ENCODE measurements around the gene HOXB1.

The HOXB1 gene

DNA sequence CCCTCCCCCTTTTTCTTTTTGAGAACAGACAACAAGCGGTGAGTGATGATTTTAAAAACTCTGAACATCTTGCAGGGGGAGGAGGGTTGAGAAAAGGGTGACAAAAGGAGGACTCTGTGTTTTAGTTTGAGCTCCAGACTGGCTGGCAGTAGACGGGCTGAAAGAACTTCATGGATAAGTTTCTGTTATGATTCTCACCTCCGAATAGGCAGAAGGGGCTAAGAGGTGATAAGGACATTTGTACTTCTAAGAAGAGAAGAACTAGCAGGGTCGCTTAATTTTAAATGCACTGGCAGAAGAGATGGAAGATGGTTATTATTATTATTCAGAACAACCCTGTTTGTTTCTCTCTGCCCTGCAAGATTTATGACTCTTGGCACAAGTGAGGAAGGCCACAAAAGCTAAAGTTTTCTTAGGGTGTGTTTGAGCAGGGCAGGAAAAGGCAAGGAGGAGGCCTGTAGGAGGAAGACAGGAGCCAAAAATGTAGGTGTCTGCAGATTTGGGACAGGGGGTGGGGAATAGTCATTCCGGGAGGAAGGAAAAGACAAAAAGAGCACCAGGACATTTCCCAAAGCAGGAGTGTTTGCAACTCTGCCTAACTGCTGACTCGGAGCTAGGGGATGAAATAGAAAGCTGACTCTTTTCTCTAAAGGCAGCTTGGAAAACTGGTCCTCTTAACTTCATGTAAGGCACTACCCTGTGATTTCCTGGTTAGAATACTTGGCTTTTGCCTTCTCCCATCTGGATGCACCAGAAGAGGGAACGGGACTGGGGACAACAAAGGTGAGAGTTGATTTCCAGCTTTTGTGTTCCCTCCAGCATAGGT is 26.0 kb upstream of the HOXB1 start:
- Mint-ChIP-seq H3K27ac (peak overlapping the region; percentile 97 to 100 (median 99)), H3K36me3 (ENCODE audit: low read depth) (peaks cover 16% of the 10 kb centered on the region), H3K27me3 (ENCODE audit: low read depth) (peaks cover 22% of the 10 kb centered on the region), H3K4me3 (peak overlapping the region; percentile 61 to 75 (median 67)), H3K9me3 (no peaks in the 10 kb centered on the region), H3K4me1 (peaks cover 88% of the 10 kb centered on the region)
- TF ChIP-seq, protein P1, sequence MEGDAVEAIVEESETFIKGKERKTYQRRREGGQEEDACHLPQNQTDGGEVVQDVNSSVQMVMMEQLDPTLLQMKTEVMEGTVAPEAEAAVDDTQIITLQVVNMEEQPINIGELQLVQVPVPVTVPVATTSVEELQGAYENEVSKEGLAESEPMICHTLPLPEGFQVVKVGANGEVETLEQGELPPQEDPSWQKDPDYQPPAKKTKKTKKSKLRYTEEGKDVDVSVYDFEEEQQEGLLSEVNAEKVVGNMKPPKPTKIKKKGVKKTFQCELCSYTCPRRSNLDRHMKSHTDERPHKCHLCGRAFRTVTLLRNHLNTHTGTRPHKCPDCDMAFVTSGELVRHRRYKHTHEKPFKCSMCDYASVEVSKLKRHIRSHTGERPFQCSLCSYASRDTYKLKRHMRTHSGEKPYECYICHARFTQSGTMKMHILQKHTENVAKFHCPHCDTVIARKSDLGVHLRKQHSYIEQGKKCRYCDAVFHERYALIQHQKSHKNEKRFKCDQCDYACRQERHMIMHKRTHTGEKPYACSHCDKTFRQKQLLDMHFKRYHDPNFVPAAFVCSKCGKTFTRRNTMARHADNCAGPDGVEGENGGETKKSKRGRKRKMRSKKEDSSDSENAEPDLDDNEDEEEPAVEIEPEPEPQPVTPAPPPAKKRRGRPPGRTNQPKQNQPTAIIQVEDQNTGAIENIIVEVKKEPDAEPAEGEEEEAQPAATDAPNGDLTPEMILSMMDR (IDR thresholded peaks at IDR 0.05; ENCODE audit: unreplicated experiment in 3 of 3) = no peak

DNA sequence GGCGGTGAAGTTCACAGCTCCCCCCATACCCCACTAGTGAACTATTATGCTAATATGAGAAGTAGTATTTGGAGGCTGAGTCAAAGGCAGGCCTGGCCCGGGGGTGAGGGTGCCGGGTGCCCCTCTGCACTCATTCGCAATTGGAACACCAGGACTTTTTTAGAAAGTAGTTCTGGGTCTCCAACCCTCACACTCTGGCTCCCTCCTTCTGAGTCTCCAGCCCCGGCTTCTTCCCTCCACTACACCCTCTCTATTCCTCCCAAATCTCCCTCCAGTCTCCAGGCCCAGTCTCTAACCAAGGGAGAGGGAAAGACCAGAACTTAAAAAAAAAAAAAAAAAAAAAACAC is 25.4 kb upstream of the HOXB1 start:
- peak overlapping the region; percentile 97 to 100 (median 99) for H3K27ac Mint-ChIP-seq
- peak overlapping the region; percentile 61 to 75 (median 67) for H3K4me3 Mint-ChIP-seq
- H3K27me3 Mint-ChIP-seq (ENCODE audit: low read depth) = peaks cover 22% of the 10 kb centered on the region
- H3K9me3 Mint-ChIP-seq = no peaks in the 10 kb centered on the region
- TF ChIP-seq, protein P1 (IDR thresholded peaks at IDR 0.05; ENCODE audit: unreplicated experiment in 3 of 3) = no peak
- peaks cover 18% of the 10 kb centered on the region for H3K36me3 Mint-ChIP-seq (ENCODE audit: low read depth)
- H3K4me1 Mint-ChIP-seq = peaks cover 85% of the 10 kb centered on the region

DNA sequence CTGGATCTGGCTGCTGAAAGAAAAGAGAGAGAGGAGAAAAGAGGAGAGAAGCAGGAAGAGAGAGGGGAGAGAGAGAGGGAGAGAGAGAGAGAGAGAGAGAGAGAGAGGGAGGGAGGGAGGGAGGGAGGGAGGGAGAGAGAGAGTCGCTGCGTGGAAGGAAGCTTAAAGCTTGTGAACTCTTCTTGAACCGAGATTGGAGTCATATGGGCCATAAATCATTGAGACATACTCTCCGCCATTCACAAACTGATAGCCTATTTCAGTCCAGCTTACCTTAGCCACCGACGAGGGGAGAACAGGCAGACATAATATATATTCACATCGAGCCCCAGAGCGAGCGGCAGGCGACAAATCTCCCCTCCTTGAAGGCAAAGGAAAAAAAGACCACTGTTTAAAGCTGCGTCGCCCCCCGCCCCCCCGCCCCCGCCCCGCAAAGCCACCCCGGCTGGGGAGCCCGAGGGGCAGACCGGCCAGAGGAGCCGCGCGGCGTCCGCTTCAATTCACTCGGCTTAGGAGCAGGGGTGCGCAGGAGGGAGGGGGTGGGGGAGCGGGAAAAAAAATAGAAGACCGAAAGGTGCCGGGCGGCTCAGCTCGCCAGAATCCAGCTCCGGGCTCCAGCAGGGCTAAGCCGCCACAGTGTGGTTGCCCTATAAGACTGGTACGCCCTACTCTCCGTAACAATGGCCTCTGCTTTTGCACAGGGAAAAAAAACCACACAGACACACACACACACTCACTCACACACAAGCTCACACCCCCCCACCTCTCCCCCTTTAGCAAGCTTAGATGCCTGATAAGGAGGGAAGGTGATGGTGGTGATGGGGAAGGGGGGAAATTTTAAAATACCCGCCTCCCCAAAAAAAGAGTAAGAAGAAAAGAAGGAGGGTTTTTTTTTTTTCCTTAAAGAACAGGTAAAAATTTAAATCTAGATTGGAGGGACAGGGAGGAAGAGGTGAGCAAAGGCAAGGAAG is 24.7 kb upstream of the HOXB1 start:
- peak overlapping the region; percentile 97 to 100 (median 99) for H3K27ac Mint-ChIP-seq
- H3K4me3 Mint-ChIP-seq = peak overlapping the region; percentile 76 to 88 (median 83)
- H3K27me3 Mint-ChIP-seq (ENCODE audit: low read depth) = peaks cover 22% of the 10 kb centered on the region
- peaks cover 21% of the 10 kb centered on the region for H3K36me3 Mint-ChIP-seq (ENCODE audit: low read depth)
- no peaks in the 10 kb centered on the region for H3K9me3 Mint-ChIP-seq
- H3K4me1 Mint-ChIP-seq = peaks cover 78% of the 10 kb centered on the region
- TF ChIP-seq, protein P1 (IDR thresholded peaks at IDR 0.05; ENCODE audit: unreplicated experiment in 3 of 3) = no peak

DNA sequence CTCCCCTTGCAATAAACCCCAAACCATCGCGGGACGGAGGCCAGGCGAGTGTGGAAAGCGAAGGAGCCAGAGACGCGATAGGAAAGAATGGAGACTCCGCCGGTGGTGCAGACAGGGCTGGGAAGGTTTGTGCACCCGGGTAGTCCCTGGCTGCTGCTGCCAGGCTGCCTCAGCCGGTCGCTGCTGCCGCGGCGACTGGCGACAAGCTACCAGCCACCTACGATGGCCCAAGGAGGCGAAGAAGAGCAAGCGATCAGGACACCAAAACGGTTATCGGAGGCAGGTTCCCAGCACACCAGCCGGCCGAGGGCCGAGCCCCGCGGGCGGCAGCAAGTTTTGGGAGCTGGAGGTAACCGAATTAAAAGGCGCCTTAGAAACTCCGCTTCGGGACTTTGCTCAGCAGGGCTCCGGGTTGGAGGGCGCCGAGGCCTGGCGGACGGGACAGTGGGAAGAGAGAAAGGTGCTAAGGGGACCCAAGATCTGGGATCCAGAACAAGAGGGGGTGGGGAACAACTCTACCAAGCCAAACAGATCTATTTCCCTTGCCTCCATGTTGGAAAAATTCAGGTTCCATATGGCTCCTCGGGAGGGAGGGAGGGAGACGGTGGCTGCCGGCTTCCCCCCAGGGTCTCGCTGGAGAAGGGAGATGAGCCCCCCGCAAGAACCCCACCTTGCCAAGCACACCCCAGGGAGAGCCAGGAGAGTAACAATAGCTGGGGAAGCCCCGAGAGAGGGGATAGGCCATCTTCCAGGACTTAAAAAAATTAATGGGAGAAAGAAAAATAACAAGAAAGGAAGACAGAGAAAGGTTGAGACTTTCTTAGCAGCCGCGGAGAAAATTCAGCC is 23.8 kb upstream of the HOXB1 start:
- Mint-ChIP-seq H3K27me3 (ENCODE audit: low read depth) (peaks cover 16% of the 10 kb centered on the region), H3K27ac (peak overlapping the region; percentile 97 to 100 (median 99)), H3K36me3 (ENCODE audit: low read depth) (peaks cover 28% of the 10 kb centered on the region), H3K4me3 (peak overlapping the region; percentile 76 to 88 (median 83)), H3K4me1 (peaks cover 75% of the 10 kb centered on the region), H3K9me3 (no peaks in the 10 kb centered on the region)
- TF ChIP-seq, protein P1 (IDR thresholded peaks at IDR 0.05; ENCODE audit: unreplicated experiment in 3 of 3) = no peak

DNA sequence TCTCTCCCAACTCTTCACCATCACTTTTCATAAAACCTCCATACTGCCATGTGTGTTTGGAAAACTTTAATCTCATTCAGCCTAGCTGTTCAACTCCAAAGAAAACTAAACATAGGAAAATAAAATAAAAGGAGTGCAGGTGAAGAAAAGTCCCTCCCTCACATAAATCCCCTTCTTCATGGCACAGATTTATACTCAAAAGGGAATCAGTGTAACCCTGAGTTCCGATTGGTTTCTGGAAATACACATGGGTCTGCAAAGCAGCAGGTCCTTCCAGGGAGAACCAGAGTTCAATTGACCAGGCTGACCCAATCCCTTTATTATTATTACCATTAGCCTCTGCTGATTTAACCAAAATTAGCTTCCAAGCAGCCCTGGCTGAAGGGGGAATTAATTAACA is 23.0 kb upstream of the HOXB1 start:
- TF ChIP-seq, protein P1 (IDR thresholded peaks at IDR 0.05; ENCODE audit: unreplicated experiment in 3 of 3) = no peak
- Mint-ChIP-seq H3K9me3 (no peaks in the 10 kb centered on the region), H3K4me1 (peaks cover 73% of the 10 kb centered on the region), H3K4me3 (peak overlapping the region; percentile 76 to 88 (median 83)), H3K36me3 (ENCODE audit: low read depth) (peaks cover 34% of the 10 kb centered on the region), H3K27ac (peak overlapping the region; percentile 97 to 100 (median 99)), H3K27me3 (ENCODE audit: low read depth) (peaks cover 11% of the 10 kb centered on the region)
